Neuron (in vitro differentiated cells): ENCODE results near the gene ME3.

Source experiments
- H2AFZ ChIP-seq: one replicate; pipeline ENCODE4 v1.6.1; 2013; ENCODE audit warnings: low read depth, mild to moderate bottlenecking, inconsistent platforms, low read length, moderate library complexity
- H3K27me3 ChIP-seq: one replicate; pipeline ENCODE4 v1.6.1; 2013; ENCODE audit warnings: low read length; ENCODE audit not compliant: insufficient read depth
- H3K36me3 ChIP-seq: one replicate; pipeline ENCODE4 v1.6.1; 2013; ENCODE audit warnings: low read length; ENCODE audit not compliant: insufficient read depth
- H3K4me1 ChIP-seq: one replicate; pipeline ENCODE4 v1.6.1; 2013; ENCODE audit warnings: low read length; ENCODE audit not compliant: insufficient read depth
- H3K4me3 ChIP-seq: 2 replicates; pipeline ENCODE4 v1.5.1; 2013; ENCODE audit warnings: mild to moderate bottlenecking, low read length, moderate library complexity
- H3K9me3 ChIP-seq: one replicate; pipeline ENCODE4 v1.6.1; 2013; ENCODE audit warnings: low read length

Gene ME3

GRCh38 chr11:86497310-86497709, 175.1 kb downstream of the ME3 start:
- Histone ChIP-seq H3K36me3 (no peaks in the 10 kb centered on the region), H3K27me3 (no peaks in the 10 kb centered on the region), H3K4me3 (no peak overlapping the region), H3K4me1 (no peaks in the 10 kb centered on the region), H3K9me3 (no peaks in the 10 kb centered on the region), H2AFZ (no peak overlapping the region)

GRCh38 chr11:86495351-86495750, 177.1 kb downstream of the ME3 start:
- Histone ChIP-seq H3K27me3 (no peaks in the 10 kb centered on the region), H3K9me3 (no peaks in the 10 kb centered on the region), H3K4me3 (no peak overlapping the region), H2AFZ (no peak overlapping the region), H3K36me3 (no peaks in the 10 kb centered on the region), H3K4me1 (no peaks in the 10 kb centered on the region)

GRCh38 chr11:86492370-86493010, 179.9 kb downstream of the ME3 start:
- H3K36me3 ChIP-seq = no peaks in the 10 kb centered on the region
- H3K4me3 ChIP-seq = no peak overlapping the region
- no peak overlapping the region for H2AFZ ChIP-seq
- H3K9me3 ChIP-seq = no peaks in the 10 kb centered on the region
- H3K27me3 ChIP-seq = no peaks in the 10 kb centered on the region
- no peaks in the 10 kb centered on the region for H3K4me1 ChIP-seq

- no peaks in the 10 kb centered on the region for H3K36me3 ChIP-seq
- H3K27me3 ChIP-seq = no peaks in the 10 kb centered on the region
- no peak overlapping the region for H2AFZ ChIP-seq
These were observed 181.4 kb downstream of the ME3 start for GRCh38 chr11:86491027-86491426.

GRCh38 chr11:86490582-86490981, 181.8 kb downstream of the ME3 start:
- H2AFZ ChIP-seq = no peak overlapping the region
- no peaks in the 10 kb centered on the region for H3K4me1 ChIP-seq
- H3K9me3 ChIP-seq = no peaks in the 10 kb centered on the region
- H3K36me3 ChIP-seq = no peaks in the 10 kb centered on the region
- H3K27me3 ChIP-seq = no peaks in the 10 kb centered on the region
- H3K4me3 ChIP-seq = no peak overlapping the region

More at GRCh38 chr11:86491027-86491426, 181.4 kb downstream of the ME3 start:
- Histone ChIP-seq H3K4me1 (no peaks in the 10 kb centered on the region), H3K9me3 (no peaks in the 10 kb centered on the region), H3K4me3 (no peak overlapping the region)

GRCh38 chr11:86489442-86489841, 183.0 kb downstream of the ME3 start:
- no peak overlapping the region for H3K4me3 ChIP-seq

GRCh38 chr11:86488553-86488952, 183.9 kb downstream of the ME3 start:
- Histone ChIP-seq H3K36me3 (no peaks in the 10 kb centered on the region), H3K4me1 (no peaks in the 10 kb centered on the region), H3K9me3 (no peaks in the 10 kb centered on the region), H3K4me3 (no peak overlapping the region), H3K27me3 (no peaks in the 10 kb centered on the region), H2AFZ (no peak overlapping the region)

More at GRCh38 chr11:86489442-86489841, 183.0 kb downstream of the ME3 start:
- Histone ChIP-seq H3K9me3 (no peaks in the 10 kb centered on the region), H3K36me3 (no peaks in the 10 kb centered on the region), H3K27me3 (no peaks in the 10 kb centered on the region), H2AFZ (no peak overlapping the region), H3K4me1 (no peaks in the 10 kb centered on the region)

GRCh38 chr11:86487671-86488070, 184.7 kb downstream of the ME3 start:
- no peaks in the 10 kb centered on the region for H3K36me3 ChIP-seq

GRCh38 chr11:86486261-86487030, 186.0 kb downstream of the ME3 start:
- no peak overlapping the region for H3K4me3 ChIP-seq
- H3K36me3 ChIP-seq = no peaks in the 10 kb centered on the region
- H3K4me1 ChIP-seq = no peaks in the 10 kb centered on the region
- no peak overlapping the region for H2AFZ ChIP-seq
- H3K27me3 ChIP-seq = no peaks in the 10 kb centered on the region
- no peaks in the 10 kb centered on the region for H3K9me3 ChIP-seq

More at GRCh38 chr11:86487671-86488070, 184.7 kb downstream of the ME3 start:
- H3K4me1 ChIP-seq = no peaks in the 10 kb centered on the region
- no peak overlapping the region for H2AFZ ChIP-seq
- no peaks in the 10 kb centered on the region for H3K27me3 ChIP-seq
- no peaks in the 10 kb centered on the region for H3K9me3 ChIP-seq
- no peak overlapping the region for H3K4me3 ChIP-seq

GRCh38 chr11:86484795-86485166, 187.6 kb downstream of the ME3 start:
- Histone ChIP-seq H3K4me1 (no peaks in the 10 kb centered on the region), H3K27me3 (no peaks in the 10 kb centered on the region), H3K9me3 (no peaks in the 10 kb centered on the region), H3K36me3 (no peaks in the 10 kb centered on the region), H3K4me3 (no peak overlapping the region), H2AFZ (no peak overlapping the region)

GRCh38 chr11:86483940-86484794, 188.2 kb downstream of the ME3 start:
- Histone ChIP-seq H3K4me3 (no peak overlapping the region), H3K27me3 (no peaks in the 10 kb centered on the region), H3K36me3 (no peaks in the 10 kb centered on the region), H3K9me3 (no peaks in the 10 kb centered on the region), H2AFZ (no peak overlapping the region), H3K4me1 (no peaks in the 10 kb centered on the region)

GRCh38 chr11:86483610-86483939, 188.8 kb downstream of the ME3 start:
- no peak overlapping the region for H3K4me3 ChIP-seq
- H3K27me3 ChIP-seq = no peaks in the 10 kb centered on the region
- H3K9me3 ChIP-seq = no peaks in the 10 kb centered on the region
- no peak overlapping the region for H2AFZ ChIP-seq
- no peaks in the 10 kb centered on the region for H3K4me1 ChIP-seq
- no peaks in the 10 kb centered on the region for H3K36me3 ChIP-seq

GRCh38 chr11:86482692-86483091, 189.7 kb downstream of the ME3 start:
- Histone ChIP-seq H3K36me3 (no peaks in the 10 kb centered on the region), H3K9me3 (no peaks in the 10 kb centered on the region), H2AFZ (no peak overlapping the region)

More at GRCh38 chr11:86482692-86483091, 189.7 kb downstream of the ME3 start:
- no peaks in the 10 kb centered on the region for H3K27me3 ChIP-seq
- H3K4me3 ChIP-seq = no peak overlapping the region
- H3K4me1 ChIP-seq = peaks cover 4% of the 10 kb centered on the region
